ENCODE measurements around the gene ARHGAP22. TPM values are rescaled to one million over a fixed set of nuclear protein-coding genes. Genes with fewer than 3 reads are reported as not detected.

The ARHGAP22 gene
- total RNA-seq, 1 experiment from 2014 or later, result 0.10 TPM

GRCh38 chr10:48634198-48634983 lies 29.5 kb upstream of the ARHGAP22 start:
- no peak for DNase-seq (ENCODE audit: low spot score)

GRCh38 chr10:48633381-48634197 lies 28.7 kb upstream of the ARHGAP22 start:
- DNase-seq (ENCODE audit: low spot score), result no peak

- DNase-seq (ENCODE audit: low spot score), result no peak
Measured at GRCh38 chr10:48632166-48632565, 27.3 kb upstream of the ARHGAP22 start.

- no peak for DNase-seq (ENCODE audit: low spot score)
Measured at GRCh38 chr10:48627984-48628609, 23.2 kb upstream of the ARHGAP22 start.

GRCh38 chr10:48626986-48627731 lies 22.3 kb upstream of the ARHGAP22 start:
- DNase-seq (ENCODE audit: low spot score), result no peak

- DNase-seq (ENCODE audit: low spot score), result no peak
Measured at GRCh38 chr10:48626447-48626846, 21.6 kb upstream of the ARHGAP22 start.

GRCh38 chr10:48625826-48626134 lies 20.9 kb upstream of the ARHGAP22 start:
- DNase-seq (ENCODE audit: low spot score), result no peak

- DNase-seq (ENCODE audit: low spot score), result no peak
Measured at GRCh38 chr10:48623607-48624132, 18.8 kb upstream of the ARHGAP22 start.

GRCh38 chr10:48623009-48623408 lies 18.1 kb upstream of the ARHGAP22 start:
- DNase-seq (ENCODE audit: low spot score), result no peak

- DNase-seq (ENCODE audit: low spot score), result no peak
Measured at GRCh38 chr10:48620719-48621118, 15.8 kb upstream of the ARHGAP22 start.

GRCh38 chr10:48616436-48616835 lies 11.6 kb upstream of the ARHGAP22 start:
- DNase-seq (ENCODE audit: low spot score), result no peak

- no peak for DNase-seq (ENCODE audit: low spot score)
Measured at GRCh38 chr10:48614481-48615390, 9.9 kb upstream of the ARHGAP22 start.

- no peak for DNase-seq (ENCODE audit: low spot score)
Measured at GRCh38 chr10:48613016-48613415, 8.1 kb upstream of the ARHGAP22 start.

GRCh38 chr10:48612236-48612943 lies 7.5 kb upstream of the ARHGAP22 start:
- DNase-seq (ENCODE audit: low spot score), result no peak

- no peak for DNase-seq (ENCODE audit: low spot score)
Measured at GRCh38 chr10:48611133-48611532, 6.3 kb upstream of the ARHGAP22 start.

GRCh38 chr10:48610585-48611093 lies 5.8 kb upstream of the ARHGAP22 start:
- DNase-seq (ENCODE audit: low spot score), result no peak

- no peak for DNase-seq (ENCODE audit: low spot score)
Measured at GRCh38 chr10:48609899-48610584, 5.2 kb upstream of the ARHGAP22 start.

GRCh38 chr10:48609441-48609840 lies 4.6 kb upstream of the ARHGAP22 start:
- no peak for DNase-seq (ENCODE audit: low spot score)

GRCh38 chr10:48608976-48609375 lies 4.1 kb upstream of the ARHGAP22 start:
- no peak for DNase-seq (ENCODE audit: low spot score)
